Left ventricle myocardium inferior (tissue), 1 donor: Measurements from ENCODE around the gene TMEM131L. TPM values are rescaled to one million over a fixed set of nuclear protein-coding genes. Genes with fewer than 3 reads are reported as not detected.

ENCODE experiments used
- DNase-seq: peaks from one replicate; pipeline ENCODE4 v3.0.0-alpha.2; 2020
- H3K27ac ChIP-seq: fragments of 200-600 bp; replicated peaks from 2 replicates; pipeline ENCODE4 v1.8.0; 2021
- H3K27me3 ChIP-seq: fragments of 200-600 bp; 2 replicates; pipeline ENCODE4 v1.8.0; 2021; ENCODE audit warnings: low read depth
- H3K36me3 ChIP-seq: fragments of 200-600 bp; 2 replicates; pipeline ENCODE4 v1.8.0; 2021
- H3K4me1 ChIP-seq: fragments of 200-600 bp; 2 replicates; pipeline ENCODE4 v1.8.0; 2021
- H3K4me3 ChIP-seq: fragments of 200-600 bp; 2 replicates; pipeline ENCODE4 v1.8.0; 2021; ENCODE audit warnings: mild to moderate bottlenecking, moderate library complexity
- H3K9me3 ChIP-seq: fragments of 200-600 bp; replicated peaks from 2 replicates; pipeline ENCODE4 v1.8.0; 2021
- CTCF ChIP-seq: fragments of 200-600 bp; IDR thresholded peaks from 2 replicates; pipeline ENCODE4 v1.8.0; 2021; ENCODE audit warnings: antibody characterized with exemption, mild to moderate bottlenecking, borderline replicate concordance
- intact Hi-C: fragments of 100-400 bp; cut with micrococcal nuclease; formaldehyde crosslinking; loops from one replicate; pipeline ENCODE4 v1.11.0; 2022
- total RNA-seq: library from RNA; stranded (reverse); fragmentation: NEBNext Ultra II Directional; extraction: Animal tissue kit (Norgen Biotek cat#: 25700); gene quantifications from one replicate; pipeline ENCODE4 v1.2.1, GENCODE V29; 2021
- donor health status: DM: no; HTN: yes; CAD: no; lungs with severe emphysema.

Gene TMEM131L
- total RNA-seq, 1 donor from 2014 or later: 14.9 TPM

- H3K27me3 ChIP-seq: no peaks in the 10 kb centered on the region
- H3K9me3 ChIP-seq: no peaks in the 10 kb centered on the region
- TF ChIP-seq CTCF: no peak
- H3K4me3 ChIP-seq: no peak overlapping the region
- intact Hi-C loops: no loop called here
- no peak overlapping the region for H3K27ac ChIP-seq
- DNase-seq: no peak
- no peaks in the 10 kb centered on the region for H3K36me3 ChIP-seq
- H3K4me1 ChIP-seq: no peaks in the 10 kb centered on the region
Observed at GRCh38 chr4:153439831-153440230, 26.3 kb upstream of the TMEM131L start.

GRCh38 chr4:153440475-153440874 is 25.7 kb upstream of the TMEM131L start:
- Histone ChIP-seq H3K9me3 (no peaks in the 10 kb centered on the region), H3K27me3 (no peaks in the 10 kb centered on the region), H3K4me3 (no peak overlapping the region), H3K36me3 (no peaks in the 10 kb centered on the region), H3K4me1 (no peaks in the 10 kb centered on the region), H3K27ac (no peak overlapping the region)
- DNase-seq: no peak
- intact Hi-C loops: no loop called here
- TF ChIP-seq CTCF: no peak

GRCh38 chr4:153447175-153447905 is 18.8 kb upstream of the TMEM131L start:
- H3K27me3 ChIP-seq: no peaks in the 10 kb centered on the region
- H3K9me3 ChIP-seq: no peaks in the 10 kb centered on the region
- peak overlapping the region; percentile 21 for H3K27ac ChIP-seq
- intact Hi-C loops: no loop called here
- peaks cover 19% of the 10 kb centered on the region for H3K4me1 ChIP-seq
- no peak for DNase-seq
- H3K36me3 ChIP-seq: no peaks in the 10 kb centered on the region
- H3K4me3 ChIP-seq: peak overlapping the region; percentile 35
- TF ChIP-seq CTCF: no peak

- intact Hi-C loops: no loop called here
- Histone ChIP-seq H3K9me3 (no peaks in the 10 kb centered on the region), H3K27ac (peak overlapping the region; percentile 21), H3K4me1 (peaks cover 19% of the 10 kb centered on the region), H3K27me3 (no peaks in the 10 kb centered on the region), H3K36me3 (no peaks in the 10 kb centered on the region), H3K4me3 (peak overlapping the region; percentile 35)
- no peak for DNase-seq
- TF ChIP-seq CTCF: no peak
Observed at GRCh38 chr4:153448003-153448731, 18.0 kb upstream of the TMEM131L start.

GRCh38 chr4:153449338-153449737 is 16.8 kb upstream of the TMEM131L start:
- Histone ChIP-seq H3K9me3 (no peaks in the 10 kb centered on the region), H3K27ac (no peak overlapping the region), H3K4me3 (no peak overlapping the region), H3K27me3 (no peaks in the 10 kb centered on the region), H3K36me3 (no peaks in the 10 kb centered on the region), H3K4me1 (peaks cover 19% of the 10 kb centered on the region)
- TF ChIP-seq CTCF: no peak
- no peak for DNase-seq
- intact Hi-C loops: no loop called here
